NCI-H128 (cell line): ENCODE measurements around the gene REXO4.
"Not testable (repeated sequence)": the region's sequence is repeated elsewhere in the genome, so short reads cannot be mapped to it uniquely, and the experiment has no call there.

ENCODE experiments used
- DNase-seq: peaks from one replicate; lab custom pipeline; 2025; ENCODE audit not compliant: unreplicated experiment; lab: John Stamatoyannopoulos, UW

The REXO4 gene

DNA sequence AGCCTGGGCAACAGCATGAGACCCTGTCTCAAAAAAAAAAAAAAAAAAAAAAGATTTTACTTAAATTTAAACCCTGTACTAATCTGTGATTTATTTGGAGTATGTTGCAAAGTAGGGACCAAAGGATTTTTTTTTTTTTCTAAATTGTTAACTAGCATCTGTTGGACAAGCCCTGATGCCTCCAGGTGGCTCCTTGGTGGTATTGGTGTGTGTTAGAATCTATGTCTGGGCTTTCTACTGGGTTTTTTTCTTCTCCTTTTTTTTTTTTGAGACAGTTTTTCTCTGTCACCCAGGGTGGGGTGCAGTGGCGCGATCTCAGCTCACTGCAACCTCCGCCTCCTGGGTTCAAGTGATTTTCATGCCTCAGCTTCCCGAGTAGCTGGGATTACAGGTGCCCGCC, 34.1 kb upstream of the REXO4 start:
- not testable (repeated sequence) for DNase-seq

DNA sequence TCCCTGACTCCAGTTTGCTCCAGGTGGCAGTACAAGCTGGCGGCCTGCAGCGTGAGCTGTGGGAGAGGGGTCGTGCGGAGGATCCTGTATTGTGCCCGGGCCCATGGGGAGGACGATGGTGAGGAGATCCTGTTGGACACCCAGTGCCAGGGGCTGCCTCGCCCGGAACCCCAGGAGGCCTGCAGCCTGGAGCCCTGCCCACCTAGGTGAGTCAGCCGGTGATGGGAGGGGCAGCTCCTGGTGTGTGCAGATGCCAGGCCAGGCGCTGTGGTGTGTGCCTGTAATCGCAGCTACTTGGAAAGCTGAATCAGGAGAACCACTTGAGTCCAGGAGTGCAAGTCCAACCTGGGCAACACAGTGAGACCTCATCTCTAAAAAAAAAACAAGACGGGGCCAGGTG, 31.9 kb upstream of the REXO4 start:
- no peak for DNase-seq

- DNase-seq, result no peak
Observed at GRCh38 chr9:133448487-133448972, 30.7 kb upstream of the REXO4 start.

DNA sequence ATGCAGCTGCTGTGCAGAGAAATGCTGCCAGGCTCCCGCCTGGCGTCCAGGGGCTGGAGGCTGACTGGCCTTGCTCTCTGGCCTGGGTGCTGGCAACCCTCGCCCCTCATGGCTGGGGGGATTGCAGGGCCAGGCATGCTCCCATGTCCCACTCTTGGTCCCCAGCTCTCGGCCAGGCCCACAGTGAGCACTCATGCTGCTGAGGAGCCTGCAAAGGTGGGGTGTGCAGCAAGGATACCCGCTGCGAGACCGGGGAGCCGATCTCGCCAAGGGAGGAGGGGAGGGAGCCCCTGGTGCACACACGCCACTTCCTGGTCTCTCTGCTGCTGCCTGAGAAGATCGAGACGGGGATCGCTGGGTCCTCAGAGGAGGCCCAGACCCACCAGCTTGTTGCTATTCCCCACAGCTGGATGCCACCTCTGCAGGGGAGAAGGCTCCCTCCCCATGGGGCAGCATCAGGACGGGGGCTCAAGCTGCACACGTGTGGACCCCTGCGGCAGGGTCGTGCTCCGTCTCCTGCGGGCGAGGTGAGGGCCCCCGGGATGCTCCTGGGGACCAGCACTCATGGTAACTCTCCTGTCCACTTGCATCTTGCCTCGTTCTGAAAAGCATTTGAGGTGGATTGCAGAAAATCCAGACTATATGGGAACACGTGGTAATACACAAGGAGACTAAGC, 27.6 kb upstream of the REXO4 start:
- DNase-seq, result no peak

DNA sequence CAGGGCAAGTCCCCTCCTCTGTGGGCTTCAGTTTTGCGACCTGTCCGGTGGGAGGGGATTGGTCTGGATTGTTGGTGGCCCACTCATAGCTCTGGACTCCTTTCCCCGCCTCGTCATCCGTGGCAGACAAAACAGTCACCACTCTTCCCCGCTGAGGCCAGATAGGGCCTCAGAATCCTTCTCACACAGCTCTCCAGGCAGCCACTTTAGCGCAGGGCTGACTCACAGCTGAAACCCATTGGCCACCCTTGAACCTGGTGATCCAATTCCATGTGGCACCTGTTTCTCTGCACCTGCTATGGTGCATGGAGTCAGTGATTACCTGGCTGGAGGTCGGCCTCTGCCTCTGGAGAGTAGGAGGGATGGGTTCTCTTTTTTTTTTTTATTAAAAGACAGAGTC, 26.2 kb upstream of the REXO4 start:
- DNase-seq, result no peak

GRCh38 chr9:133443248-133443647, 25.4 kb upstream of the REXO4 start:
- DNase-seq, result no peak

DNA sequence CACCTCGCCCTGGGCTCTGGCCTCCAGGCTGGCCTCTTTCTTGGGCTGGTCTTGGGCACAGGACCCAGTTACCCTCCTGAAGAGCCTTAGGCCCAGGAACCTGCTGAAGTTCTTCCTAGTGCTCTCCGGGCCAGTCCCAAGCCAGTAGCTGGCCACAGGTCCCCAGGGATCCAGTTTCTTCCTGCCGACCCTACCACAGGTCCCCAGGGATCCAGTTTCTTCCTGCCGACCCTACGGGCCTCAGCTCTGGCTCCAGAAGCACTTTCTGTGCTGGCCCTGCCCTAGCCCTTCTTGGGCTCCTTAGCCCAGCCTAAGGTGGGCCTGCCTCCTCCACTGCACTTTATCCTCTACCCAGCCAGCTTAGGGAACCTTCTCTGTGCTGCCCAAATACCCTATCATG, 23.8 kb upstream of the REXO4 start:
- no peak for DNase-seq

DNA sequence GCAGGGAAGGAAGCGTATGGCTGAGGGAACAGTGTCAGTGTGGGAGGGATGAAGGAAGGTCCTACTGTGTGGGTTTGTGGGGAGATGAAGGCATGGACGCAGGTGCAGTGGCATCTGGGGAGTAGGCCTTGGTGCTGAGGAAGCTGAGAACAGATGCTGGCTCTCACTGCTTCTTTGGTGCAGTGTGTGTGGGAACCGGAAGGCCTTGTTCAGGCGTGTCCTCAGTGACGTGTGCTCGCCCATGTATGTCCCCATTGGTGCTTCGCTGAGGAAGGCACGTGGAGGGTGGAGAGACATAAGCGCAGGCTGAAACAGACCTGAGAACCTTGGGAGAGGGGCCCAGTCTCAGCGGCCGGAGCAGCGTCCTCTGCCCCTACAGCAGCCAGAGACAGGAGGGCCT, 23.1 kb upstream of the REXO4 start:
- no peak for DNase-seq

DNA sequence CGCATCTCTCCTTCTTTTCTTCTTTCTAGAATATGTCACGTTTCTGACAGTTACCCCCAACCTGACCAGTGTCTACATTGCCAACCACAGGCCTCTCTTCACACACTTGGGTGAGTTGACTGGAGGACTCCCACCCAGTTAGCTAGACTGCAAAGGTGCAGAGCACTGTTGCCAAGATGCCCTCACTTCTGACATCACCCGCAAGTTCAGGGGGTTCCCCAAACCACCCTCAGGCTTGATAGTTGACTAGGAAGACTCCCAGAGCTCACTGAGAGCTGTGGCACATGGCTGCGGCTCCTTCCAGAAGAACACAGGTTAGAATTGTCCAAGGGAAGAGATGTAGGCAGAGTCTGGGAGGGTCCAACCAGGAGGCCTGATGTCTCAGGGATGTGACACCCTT, 21.5 kb upstream of the REXO4 start:
- DNase-seq, result no peak

GRCh38 chr9:133437753-133438531, 20.1 kb upstream of the REXO4 start:
- no peak for DNase-seq

DNA sequence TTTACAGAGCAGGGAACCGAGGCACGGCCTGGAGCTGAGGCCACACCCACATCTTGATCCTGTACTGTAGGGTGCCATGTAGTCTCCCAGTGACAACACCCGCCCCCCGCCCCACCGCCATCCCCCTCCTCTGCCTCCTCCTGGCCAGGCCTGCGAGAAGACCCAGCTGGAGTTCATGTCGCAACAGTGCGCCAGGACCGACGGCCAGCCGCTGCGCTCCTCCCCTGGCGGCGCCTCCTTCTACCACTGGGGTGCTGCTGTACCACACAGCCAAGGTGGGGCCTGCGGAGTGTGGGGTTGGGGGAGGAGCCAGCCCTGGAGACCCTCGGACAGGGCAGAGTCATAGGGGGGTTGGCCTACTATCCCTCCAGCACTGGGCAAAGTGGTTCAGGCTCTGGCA, 18.9 kb upstream of the REXO4 start:
- DNase-seq, result no peak

- DNase-seq, result no peak
Observed at GRCh38 chr9:133433351-133433843, 15.6 kb upstream of the REXO4 start.

- no peak for DNase-seq
Observed at GRCh38 chr9:133430244-133430643, 12.4 kb upstream of the REXO4 start.

DNA sequence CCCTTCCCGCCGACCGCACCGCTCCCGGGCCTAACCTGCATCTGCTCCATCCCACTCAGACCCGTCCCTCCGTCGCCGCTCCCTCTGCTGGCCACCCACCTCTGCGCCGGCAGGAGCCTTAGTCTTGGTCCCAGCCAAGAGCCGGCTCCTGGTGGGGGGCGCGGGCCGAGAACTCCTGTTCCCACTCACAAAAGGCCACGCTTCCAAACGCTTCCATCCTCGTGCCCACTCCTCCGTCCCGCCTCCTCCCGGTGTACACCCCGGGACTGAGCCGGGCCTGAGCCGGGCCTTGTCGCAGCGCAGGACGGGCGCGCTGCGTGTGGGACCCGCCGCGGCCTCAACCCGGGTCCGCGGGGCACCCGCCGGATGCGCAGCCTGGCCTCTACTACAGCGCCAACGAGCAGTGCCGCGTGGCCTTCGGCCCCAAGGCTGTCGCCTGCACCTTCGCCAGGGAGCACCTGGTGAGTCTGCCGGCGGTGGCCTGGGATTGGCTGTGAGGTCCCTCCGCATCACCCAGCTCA, 11.9 kb upstream of the REXO4 start:
- no peak for DNase-seq

DNA sequence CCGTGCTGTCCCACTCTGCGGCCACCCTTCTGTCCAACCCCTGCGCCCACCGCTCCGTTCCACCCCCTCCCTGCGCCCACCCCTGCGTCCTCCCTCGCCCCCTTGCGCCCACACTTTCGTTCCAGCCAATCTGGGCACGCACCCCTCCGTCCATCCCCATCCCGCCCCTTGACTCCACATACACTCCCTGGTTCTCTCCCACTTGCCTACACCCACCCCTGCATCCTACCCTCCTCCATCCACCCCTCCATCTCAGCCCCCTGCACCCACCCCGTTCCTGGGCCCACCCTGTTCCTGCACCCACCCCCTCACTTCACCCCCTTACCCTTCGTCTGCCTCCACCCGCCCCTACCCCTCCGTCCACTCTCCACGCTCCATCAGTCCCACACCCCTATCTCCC, 11.4 kb upstream of the REXO4 start:
- no peak for DNase-seq

GRCh38 chr9:133428617-133429101, 10.8 kb upstream of the REXO4 start:
- no peak for DNase-seq

DNA sequence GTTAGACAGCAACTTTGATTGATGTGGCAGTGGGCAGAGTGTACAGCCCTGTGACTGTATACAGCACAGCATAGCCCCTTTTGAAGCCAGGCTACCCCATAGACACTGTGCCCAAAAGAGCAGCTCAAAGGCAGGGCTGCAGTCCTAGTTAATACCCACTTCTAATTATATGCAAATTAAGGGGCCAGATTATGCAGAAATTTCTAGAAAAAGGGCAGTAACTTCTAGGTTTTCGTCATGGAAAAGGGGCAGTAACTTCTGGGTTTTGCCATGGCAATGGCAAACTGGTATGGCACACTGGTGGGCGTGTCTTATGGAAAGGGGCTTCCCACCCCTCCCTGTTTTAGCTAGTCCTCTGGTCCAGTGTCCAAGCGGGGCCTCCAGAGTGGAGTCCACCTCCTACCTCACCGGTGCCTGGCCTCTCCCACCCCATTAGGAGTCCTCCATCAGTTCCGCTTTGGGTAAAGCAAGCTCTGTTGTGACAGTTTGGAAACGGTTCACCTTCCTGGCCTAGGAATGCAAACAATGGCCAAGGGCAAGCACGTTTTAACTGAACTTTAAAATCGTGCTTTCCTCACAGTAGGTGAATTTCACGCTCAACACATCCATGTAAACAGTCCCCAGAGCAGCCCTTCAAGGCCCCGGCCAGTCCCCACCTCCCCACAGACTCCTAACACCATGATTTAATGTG, 10.0 kb upstream of the REXO4 start:
- DNase-seq, result no peak

- no peak for DNase-seq
Observed at GRCh38 chr9:133426011-133426410, 8.2 kb upstream of the REXO4 start.

DNA sequence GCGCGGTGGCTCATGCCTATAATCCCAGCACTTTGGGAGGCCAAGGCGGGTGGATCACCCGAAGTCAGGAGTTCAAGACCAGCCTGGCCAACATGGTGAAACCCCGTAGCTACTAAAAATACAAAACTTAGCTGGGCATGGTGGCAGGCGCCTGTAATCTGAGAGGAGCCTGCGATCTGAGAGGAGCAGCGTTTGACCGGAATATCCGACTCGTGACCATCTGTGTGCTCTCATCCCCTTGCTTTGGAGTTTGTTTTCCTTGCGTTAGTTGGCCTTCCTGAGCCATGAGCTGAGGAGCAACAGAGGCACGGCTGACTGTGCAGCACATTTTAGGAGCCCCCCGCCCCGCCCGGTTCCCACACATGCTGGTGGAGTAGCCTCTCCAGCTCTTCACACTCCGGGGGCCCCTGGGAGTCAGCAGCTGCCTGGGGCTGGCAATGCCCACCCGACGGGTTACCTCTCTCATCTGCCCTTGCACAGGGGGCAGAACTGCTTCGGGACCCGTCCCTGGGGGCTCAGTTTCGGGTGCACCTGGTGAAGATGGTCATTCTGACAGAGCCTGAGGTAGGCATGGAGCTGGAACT, 7.3 kb upstream of the REXO4 start:
- DNase-seq, result no peak

DNA sequence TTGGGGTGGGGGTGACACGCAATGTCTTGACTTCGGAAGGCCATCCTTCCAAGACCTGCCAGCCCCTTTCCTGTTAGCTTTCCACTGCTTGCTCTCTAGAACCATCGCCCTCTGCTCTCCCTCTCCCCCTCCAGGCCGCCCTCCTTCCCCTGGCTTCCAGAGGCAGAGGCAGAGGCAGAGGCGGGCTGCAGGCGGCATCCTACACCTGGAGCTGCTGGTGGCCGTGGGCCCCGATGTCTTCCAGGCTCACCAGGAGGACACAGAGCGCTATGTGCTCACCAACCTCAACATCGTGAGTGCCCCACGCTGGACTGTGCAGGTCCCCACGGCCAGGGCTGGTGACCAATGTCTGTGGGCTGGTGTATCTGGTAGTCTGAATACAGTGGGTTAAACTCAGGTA, 6.4 kb upstream of the REXO4 start:
- DNase-seq, result no peak

- no peak for DNase-seq
Observed at GRCh38 chr9:133423216-133423615, 5.4 kb upstream of the REXO4 start.
